Raji (cell line): ENCODE measurements around the gene LAGE3.

Experiments
- POLR2A ChIP-seq: IDR thresholded peaks from 2 replicates; pipeline ENCODE4 v1.6.1; 2011; ENCODE audit warnings: low read depth, low read length, control low read depth; ENCODE audit not compliant: insufficient read depth

Gene LAGE3

GRCh38 chrX:154471839-154472684, 7.0 kb downstream of the LAGE3 start:
- no peak for TF ChIP-seq POLR2A

- TF ChIP-seq POLR2A, result no peak
Observed at GRCh38 chrX:154470914-154471568, 8.0 kb downstream of the LAGE3 start.

GRCh38 chrX:154470434-154470833, 8.6 kb downstream of the LAGE3 start:
- no peak for TF ChIP-seq POLR2A

- TF ChIP-seq POLR2A, result no peak
Observed at GRCh38 chrX:154469880-154470279, 9.2 kb downstream of the LAGE3 start.

- TF ChIP-seq POLR2A, result no peak
Observed at GRCh38 chrX:154469114-154469513, 10.0 kb downstream of the LAGE3 start.

- no peak for TF ChIP-seq POLR2A
Observed at GRCh38 chrX:154468217-154468616, 10.9 kb downstream of the LAGE3 start.

- TF ChIP-seq POLR2A, result no peak
Observed at GRCh38 chrX:154467556-154467955, 11.5 kb downstream of the LAGE3 start.

- no peak for TF ChIP-seq POLR2A
Observed at GRCh38 chrX:154466907-154467306, 12.2 kb downstream of the LAGE3 start.

- no peak for TF ChIP-seq POLR2A
Observed at GRCh38 chrX:154466036-154466435, 13.0 kb downstream of the LAGE3 start.

GRCh38 chrX:154465601-154466000, 13.5 kb downstream of the LAGE3 start:
- TF ChIP-seq POLR2A, result no peak

- TF ChIP-seq POLR2A, result no peak
Observed at GRCh38 chrX:154464806-154465365, 14.2 kb downstream of the LAGE3 start.

GRCh38 chrX:154463611-154464220, 15.4 kb downstream of the LAGE3 start:
- no peak for TF ChIP-seq POLR2A

- no peak for TF ChIP-seq POLR2A
Observed at GRCh38 chrX:154462396-154462795, 16.7 kb downstream of the LAGE3 start.

GRCh38 chrX:154460326-154460725, 18.8 kb downstream of the LAGE3 start:
- TF ChIP-seq POLR2A, result no peak

GRCh38 chrX:154459832-154460231, 19.2 kb downstream of the LAGE3 start:
- TF ChIP-seq POLR2A, result no peak
